Stimulated activated CD4-positive, alpha-beta T cell treated with anti-CD3 and anti-CD28 coated beads, TNF-alpha, amount 100 ng/mL, for 1 hour (primary cell): ENCODE results near the gene USP12.
"Not testable (repeated sequence)": the region's sequence is repeated elsewhere in the genome, so short reads cannot be mapped to it uniquely, and the experiment has no call there.

Experiments used
- DNase-seq, 3 donors: peaks; one replicate each; pipeline ENCODE4 v3.0.0-alpha.2; 2020; ENCODE audit warnings: low read depth in 3 of 3, low spot score in 1 of 3

The USP12 gene

GRCh38 chr13:27124571-27124970 lies 47.0 kb downstream of the USP12 start:
- DNase-seq: no peak

- not testable (repeated sequence) for DNase-seq
Observed at GRCh38 chr13:27123445-27123844, 48.2 kb downstream of the USP12 start.

- no peak for DNase-seq
Observed at GRCh38 chr13:27122036-27122435, 49.6 kb downstream of the USP12 start.

DNA sequence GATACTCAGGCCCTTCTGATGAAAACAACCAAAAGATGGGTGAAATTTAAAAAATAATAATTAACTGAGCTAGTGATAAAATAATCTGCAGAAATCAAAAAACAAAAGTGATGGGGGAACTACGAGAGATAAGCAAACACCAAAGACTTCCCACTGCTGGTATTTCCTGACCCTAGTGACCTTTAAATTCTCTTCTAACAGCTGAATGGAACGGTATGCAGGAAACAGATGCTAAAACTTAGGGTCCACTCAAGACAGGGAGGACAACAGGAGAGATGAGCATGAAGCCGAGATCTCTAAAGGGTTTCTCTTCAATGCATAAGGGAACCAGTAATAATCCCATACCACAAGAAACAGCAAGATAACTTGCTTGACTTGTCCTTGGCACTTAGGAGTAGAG lies 50.8 kb downstream of the USP12 start:
- no peak for DNase-seq

DNA sequence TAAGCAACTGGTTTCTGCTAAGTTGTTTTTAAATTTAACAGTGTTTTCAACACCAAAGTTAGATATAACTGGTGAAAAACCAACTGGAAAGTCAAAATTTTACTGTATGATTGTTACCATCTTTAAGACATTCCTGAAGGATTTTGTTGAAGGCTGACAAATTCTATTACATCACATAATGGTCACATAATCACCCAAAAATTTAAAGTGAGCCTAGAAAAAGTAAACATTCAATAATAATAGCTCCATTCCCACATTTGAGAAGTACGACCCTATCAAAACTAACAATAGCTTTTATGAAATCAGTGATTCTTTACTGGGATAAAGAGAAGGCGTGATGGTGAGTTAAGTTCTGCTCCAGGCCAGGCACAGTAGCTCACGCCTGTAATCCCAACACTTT lies 51.6 kb downstream of the USP12 start:
- no peak for DNase-seq

DNA sequence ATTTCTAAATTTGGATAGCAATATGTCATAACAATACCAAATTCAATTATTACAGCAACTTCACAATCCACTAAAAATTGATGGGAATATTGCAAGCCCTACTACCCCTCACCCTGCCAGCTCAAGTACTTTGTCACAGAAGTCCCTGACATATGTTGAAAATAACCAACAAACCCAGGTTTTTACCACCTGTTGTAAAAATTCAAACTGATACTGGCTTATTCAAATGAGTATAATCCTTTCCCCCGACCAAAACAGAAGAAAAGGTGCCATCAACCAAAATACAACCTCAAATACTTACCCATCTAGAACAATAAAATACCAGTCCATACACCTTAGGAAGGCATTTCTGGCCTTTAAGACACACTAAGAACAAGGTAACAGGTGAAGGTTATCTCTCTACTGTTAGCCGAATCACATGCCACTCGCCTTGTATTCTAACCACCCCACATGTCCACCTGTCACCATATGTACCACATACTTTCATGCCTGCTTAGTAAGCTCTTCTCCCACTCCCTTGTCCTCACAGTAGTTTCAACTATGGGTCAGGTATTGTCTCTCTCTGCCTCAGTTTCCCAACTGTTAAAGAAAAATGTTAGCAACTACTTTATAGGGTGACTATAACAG lies 53.1 kb downstream of the USP12 start:
- DNase-seq: no peak

GRCh38 chr13:27117952-27118351 lies 53.7 kb downstream of the USP12 start:
- no peak for DNase-seq

DNA sequence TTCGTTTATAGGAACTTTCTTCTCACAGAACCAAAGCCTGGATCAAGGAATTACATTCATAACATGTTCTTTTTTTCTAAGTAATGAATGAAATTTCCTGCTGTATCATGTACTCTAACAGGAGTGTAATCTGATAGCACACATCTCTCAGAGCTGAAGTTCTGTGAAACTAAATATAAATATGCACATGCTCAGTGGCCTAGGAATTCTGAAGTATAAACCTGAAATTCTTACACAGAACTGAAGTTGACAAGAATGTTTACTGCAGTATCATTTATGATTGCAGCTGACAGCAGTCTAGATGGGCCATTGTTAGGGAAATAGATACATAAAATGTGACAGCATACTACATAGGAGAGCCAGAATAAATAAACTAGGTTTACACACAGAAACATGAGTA lies 54.5 kb downstream of the USP12 start:
- no peak for DNase-seq

DNA sequence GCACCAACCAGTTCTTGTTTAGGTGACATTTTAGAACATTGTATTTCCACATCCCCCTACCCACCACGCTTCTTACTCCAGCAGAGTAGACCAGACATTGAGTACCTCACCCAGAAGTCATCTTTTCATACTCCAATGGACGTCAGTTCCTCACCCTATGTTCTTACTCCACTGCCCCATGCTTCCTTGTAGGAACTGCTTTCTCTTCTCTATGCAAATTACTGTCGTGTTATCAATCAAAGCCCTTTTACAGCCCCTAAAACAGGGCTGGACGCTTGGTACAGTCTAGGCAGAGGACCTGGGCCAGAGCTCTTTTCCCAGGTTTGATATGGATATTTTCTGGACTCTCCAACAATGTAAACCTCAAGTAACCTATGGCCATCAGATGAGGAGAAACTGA lies 58.2 kb downstream of the USP12 start:
- DNase-seq: no peak

- no peak for DNase-seq
Observed at GRCh38 chr13:27112006-27112405, 59.6 kb downstream of the USP12 start.

DNA sequence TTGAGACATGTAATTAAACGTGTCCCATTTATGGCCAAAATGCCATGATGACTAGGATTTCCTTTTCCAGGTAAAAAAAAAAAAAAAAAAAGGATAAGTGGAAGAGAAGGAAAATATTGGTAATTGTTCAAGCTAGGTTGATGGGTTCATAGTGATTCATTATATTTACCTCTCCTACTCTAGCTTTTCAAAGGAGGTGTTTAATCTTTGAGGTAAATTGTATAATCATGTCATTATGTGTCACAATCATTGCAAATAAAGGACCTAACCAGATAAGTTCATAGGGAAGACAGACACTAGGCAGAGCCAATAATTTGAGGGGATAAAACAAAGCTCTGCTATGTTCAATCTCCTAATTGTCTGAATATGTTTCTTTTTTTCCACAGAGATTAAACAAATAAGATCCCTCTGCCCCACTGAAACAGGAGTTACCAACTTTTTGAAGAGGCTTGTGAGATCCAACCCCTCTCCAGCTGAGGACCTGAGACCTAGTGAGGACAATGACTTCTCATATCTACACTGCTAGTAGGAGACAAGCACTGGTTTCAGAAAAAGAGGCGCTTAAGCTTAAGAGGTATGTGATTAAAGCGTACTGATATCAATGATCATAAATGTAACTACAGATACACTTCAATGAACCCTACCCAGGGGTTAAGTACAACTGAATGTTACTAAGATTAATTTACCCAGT lies 61.4 kb downstream of the USP12 start:
- DNase-seq: no peak

GRCh38 chr13:27106144-27106543 lies 65.5 kb downstream of the USP12 start:
- no peak for DNase-seq

DNA sequence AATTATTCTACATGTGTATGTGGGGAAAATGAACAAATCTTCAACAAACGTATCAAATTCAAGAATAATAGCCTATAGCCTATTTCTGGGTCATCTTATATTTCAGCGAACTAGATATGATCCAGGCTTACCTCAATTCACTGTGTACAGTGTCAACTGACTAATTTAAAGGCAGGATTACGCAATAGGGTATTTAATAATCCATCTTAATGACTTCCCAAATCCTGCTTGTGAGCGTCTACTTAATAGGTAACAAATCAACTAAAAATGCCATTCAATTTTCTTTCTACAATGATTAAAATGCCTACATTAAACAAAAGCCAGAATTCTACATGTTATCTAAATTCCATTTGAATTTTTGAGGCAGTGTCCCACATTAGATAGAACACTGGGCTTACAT lies 67.0 kb downstream of the USP12 start:
- DNase-seq: no peak

DNA sequence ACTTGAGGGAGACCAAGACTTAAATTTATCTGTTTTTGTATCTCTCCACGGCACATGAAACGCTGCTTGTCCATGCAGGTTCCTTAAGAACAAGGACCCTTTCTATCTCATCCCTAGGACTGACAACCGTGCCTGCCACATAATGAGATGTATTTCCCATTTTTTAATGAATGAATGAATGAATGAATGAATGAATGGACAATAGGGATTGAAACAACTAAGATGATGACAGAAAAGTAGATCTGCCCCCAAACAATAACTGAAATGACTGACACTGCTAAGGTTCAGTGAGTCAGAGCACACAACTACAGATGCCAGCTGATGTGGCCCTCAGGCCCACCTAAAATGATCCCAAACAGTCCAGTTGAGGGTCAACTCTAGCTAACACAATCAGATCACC lies 69.8 kb downstream of the USP12 start:
- DNase-seq: no peak

DNA sequence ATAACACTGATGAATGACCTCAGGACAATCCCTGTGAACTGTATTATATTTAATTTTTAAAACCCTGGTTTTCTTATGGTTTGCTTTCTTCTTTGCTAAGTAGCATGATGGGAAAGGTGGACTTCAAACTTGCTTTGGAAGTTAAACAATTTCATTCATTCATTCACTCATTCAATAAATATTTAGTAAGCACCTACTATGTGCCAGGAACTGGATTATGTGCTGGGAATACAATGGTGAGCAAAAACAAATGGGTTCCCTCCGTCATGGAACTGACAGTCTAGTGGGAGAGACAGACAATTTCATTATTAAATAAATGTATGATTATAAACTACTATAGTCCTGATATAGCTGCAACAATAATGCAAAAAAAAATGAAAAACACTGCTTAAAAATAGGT lies 70.3 kb downstream of the USP12 start:
- DNase-seq: no peak

DNA sequence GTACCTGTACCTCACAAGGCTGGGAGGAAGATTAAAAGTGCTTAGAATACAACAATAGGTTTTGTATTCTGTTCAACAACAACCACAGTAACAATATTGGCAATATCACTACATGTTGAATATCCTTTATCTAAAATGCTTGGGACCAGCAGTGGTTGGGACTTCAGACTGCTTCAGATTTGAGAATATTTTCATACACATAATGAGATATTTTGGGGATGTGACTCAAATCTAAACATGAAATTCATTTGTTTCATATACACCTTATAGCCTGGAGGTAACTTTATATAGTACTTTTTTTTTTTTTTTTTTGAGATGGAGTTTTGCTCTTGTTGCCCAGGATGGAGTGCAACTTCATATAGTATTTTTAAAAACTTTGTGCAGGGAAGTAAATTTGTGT lies 73.9 kb downstream of the USP12 start:
- DNase-seq: no peak

- DNase-seq: no peak
Observed at GRCh38 chr13:27091451-27091850, 80.2 kb downstream of the USP12 start.

GRCh38 chr13:27088619-27089018 lies 83.0 kb downstream of the USP12 start:
- DNase-seq: no peak

DNA sequence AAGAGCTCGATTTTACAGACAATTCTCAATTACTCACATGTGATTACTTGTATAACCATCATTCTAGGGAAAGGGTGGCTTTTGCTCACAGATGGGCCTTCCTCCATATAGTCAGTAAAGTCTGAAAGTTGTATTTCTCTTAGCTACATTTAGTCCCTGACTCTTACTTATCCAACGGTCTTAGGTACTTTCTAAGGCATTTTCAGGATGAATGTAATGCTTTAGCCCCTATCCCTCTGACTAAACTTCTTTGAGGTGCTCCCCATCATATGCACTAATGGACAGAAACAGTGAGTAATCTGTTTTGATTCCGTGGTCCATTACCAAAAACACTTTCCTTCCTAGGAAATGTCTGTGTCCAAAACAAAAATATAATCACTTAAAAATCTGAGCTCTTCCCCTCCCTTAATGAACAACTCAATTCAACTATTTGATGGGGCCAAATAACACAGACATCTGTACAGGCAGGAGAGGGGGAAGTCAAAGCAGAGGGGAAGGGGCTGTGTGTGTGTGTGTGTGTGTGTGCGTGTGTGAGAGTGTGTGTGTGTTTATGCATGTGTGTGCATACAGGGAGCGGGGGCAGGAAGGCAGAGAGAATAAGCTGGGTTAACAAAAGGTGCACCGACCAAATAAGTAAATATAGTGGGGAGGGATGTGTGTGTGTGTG lies 84.9 kb downstream of the USP12 start:
- DNase-seq: no peak

- no peak for DNase-seq
Observed at GRCh38 chr13:27083183-27083582, 88.4 kb downstream of the USP12 start.

GRCh38 chr13:27081893-27082679 lies 89.5 kb downstream of the USP12 start:
- DNase-seq: no peak
